ENCODE data around the gene WRAP73. TPM values are rescaled to one million over a fixed set of nuclear protein-coding genes. Genes with fewer than 3 reads are reported as not detected.

WRAP73 gene
- total RNA-seq, 1 donor = 28.0 TPM

GRCh38 chr1:3650248-3651025 is 534 bp upstream of the WRAP73 start:
- no peak for DNase-seq (ENCODE audit: low read depth in 2 of 3, low spot score in 2 of 3)

- no peak for DNase-seq (ENCODE audit: low read depth in 2 of 3, low spot score in 2 of 3)
Observed at GRCh38 chr1:3646596-3646995, 3.3 kb downstream of the WRAP73 start.

- DNase-seq (ENCODE audit: low read depth in 2 of 3, low spot score in 2 of 3) = no peak
Observed at GRCh38 chr1:3645666-3646355, 4.1 kb downstream of the WRAP73 start.

GRCh38 chr1:3645247-3645646 is 4.7 kb downstream of the WRAP73 start:
- DNase-seq (ENCODE audit: low read depth in 2 of 3, low spot score in 2 of 3) = no peak

- no peak for DNase-seq (ENCODE audit: low read depth in 2 of 3, low spot score in 2 of 3)
Observed at GRCh38 chr1:3644273-3644672, 5.6 kb downstream of the WRAP73 start.

- DNase-seq (ENCODE audit: low read depth in 2 of 3, low spot score in 2 of 3) = no peak
Observed at GRCh38 chr1:3642919-3643675, 6.8 kb downstream of the WRAP73 start.

GRCh38 chr1:3641816-3642215 is 8.1 kb downstream of the WRAP73 start:
- DNase-seq (ENCODE audit: low read depth in 2 of 3, low spot score in 2 of 3) = no peak

GRCh38 chr1:3641046-3641760 is 8.7 kb downstream of the WRAP73 start:
- no peak for DNase-seq (ENCODE audit: low read depth in 2 of 3, low spot score in 2 of 3)

- no peak for DNase-seq (ENCODE audit: low read depth in 2 of 3, low spot score in 2 of 3)
Observed at GRCh38 chr1:3640121-3640837, 9.6 kb downstream of the WRAP73 start.

- DNase-seq (ENCODE audit: low read depth in 2 of 3, low spot score in 2 of 3) = no peak
Observed at GRCh38 chr1:3639397-3639911, 10.4 kb downstream of the WRAP73 start.

- no peak for DNase-seq (ENCODE audit: low read depth in 2 of 3, low spot score in 2 of 3)
Observed at GRCh38 chr1:3638676-3639075, 11.2 kb downstream of the WRAP73 start.

- DNase-seq (ENCODE audit: low read depth in 2 of 3, low spot score in 2 of 3) = no peak
Observed at GRCh38 chr1:3638027-3638426, 11.9 kb downstream of the WRAP73 start.

- DNase-seq (ENCODE audit: low read depth in 2 of 3, low spot score in 2 of 3) = no peak
Observed at GRCh38 chr1:3636531-3636930, 13.4 kb downstream of the WRAP73 start.

GRCh38 chr1:3636080-3636479 is 13.8 kb downstream of the WRAP73 start:
- no peak for DNase-seq (ENCODE audit: low read depth in 2 of 3, low spot score in 2 of 3)

- no peak for DNase-seq (ENCODE audit: low read depth in 2 of 3, low spot score in 2 of 3)
Observed at GRCh38 chr1:3634059-3634800, 15.7 kb downstream of the WRAP73 start.

GRCh38 chr1:3633344-3634058 is 16.4 kb downstream of the WRAP73 start:
- DNase-seq (ENCODE audit: low read depth in 2 of 3, low spot score in 2 of 3) = no peak

- DNase-seq (ENCODE audit: low read depth in 2 of 3, low spot score in 2 of 3) = no peak
Observed at GRCh38 chr1:3632716-3633343, 17.1 kb downstream of the WRAP73 start.

- DNase-seq (ENCODE audit: low read depth in 2 of 3, low spot score in 2 of 3) = no peak
Observed at GRCh38 chr1:3632298-3632697, 17.6 kb downstream of the WRAP73 start.

Measured in hematopoietic multipotent progenitor cell (in vitro differentiated cells).